IPS-15b (cell line): ENCODE results near the gene DNASE1L2.

Experiments used
- H3K27me3 ChIP-seq: one replicate; pipeline ENCODE4 v1.6.1; 2013; ENCODE audit warnings: low read length; ENCODE audit not compliant: control insufficient read depth, insufficient read depth
- H3K36me3 ChIP-seq: one replicate; pipeline ENCODE4 v1.6.1; 2013; ENCODE audit warnings: low read length; ENCODE audit not compliant: control insufficient read depth, insufficient read depth
- H3K4me1 ChIP-seq: one replicate; pipeline ENCODE4 v1.6.1; 2013; ENCODE audit warnings: mild to moderate bottlenecking, low read length; ENCODE audit not compliant: control insufficient read depth, insufficient read depth
- H3K4me3 ChIP-seq: one replicate; pipeline ENCODE4 v1.5.1; 2013; ENCODE audit warnings: low read depth, low read length
- H3K9ac ChIP-seq: one replicate; pipeline ENCODE4 v1.6.1; 2013; ENCODE audit warnings: low read depth, mild to moderate bottlenecking, low read length
- H3K9me3 ChIP-seq: one replicate; pipeline ENCODE4 v1.6.1; 2013; ENCODE audit warnings: mild to moderate bottlenecking, low read length; ENCODE audit not compliant: control insufficient read depth, insufficient read depth

Gene DNASE1L2

DNA sequence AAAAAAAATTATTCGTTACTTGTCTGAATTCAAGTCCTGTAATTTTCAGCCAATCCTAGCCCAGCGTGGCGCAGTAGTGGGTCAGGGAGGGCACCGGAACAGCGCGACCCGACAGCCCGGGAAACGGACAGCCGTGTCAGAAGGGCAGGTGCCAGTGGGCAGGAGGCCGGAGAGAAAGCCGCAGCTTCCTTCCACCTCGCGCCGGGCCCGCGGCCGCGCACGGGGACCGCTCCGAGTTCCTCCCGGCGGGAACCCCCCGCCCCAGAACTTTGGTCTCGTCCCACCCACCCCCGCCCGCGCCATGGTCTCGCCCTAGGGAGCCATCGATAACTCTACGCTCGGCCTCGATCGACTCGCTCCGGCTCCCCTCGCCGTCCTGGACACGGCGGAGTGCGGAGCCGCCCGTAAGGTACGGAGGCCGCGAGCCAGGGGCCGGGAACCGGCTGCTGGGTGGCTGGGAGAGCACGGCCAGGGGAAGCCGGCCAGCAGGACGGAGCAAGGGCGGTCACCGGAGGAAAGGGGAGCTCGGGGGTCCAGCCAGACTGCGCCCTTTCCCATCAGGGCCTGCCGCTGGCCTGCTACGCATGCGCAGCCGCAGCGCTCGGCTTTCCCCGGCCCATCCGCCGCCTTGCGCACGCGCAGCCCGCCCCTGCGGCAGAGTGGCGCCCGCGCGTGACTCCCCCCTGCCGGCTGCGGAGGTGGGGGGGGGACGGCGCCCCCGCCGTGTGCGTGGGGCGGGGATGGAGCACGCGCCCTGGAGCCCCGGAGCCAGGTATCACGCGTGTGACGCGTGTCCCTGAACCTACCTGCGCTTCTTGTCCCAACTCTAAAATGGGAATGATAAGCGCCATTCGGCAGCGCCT is 30.9 kb upstream of the DNASE1L2 start, which contains the start of gene MLST8:
TSS of gene MLST8 (plus strand) at position 351 of the 863 bp plus-strand sequence. CDS start 632 bp downstream, outside the sequence.
- Histone ChIP-seq H3K4me1 (no peaks in the 10 kb centered on the region), H3K4me3 (peak within 1 kb of the TSS; percentile 94), H3K9ac (peak within 1 kb of the TSS; percentile 94), H3K9me3 (no peaks in the 10 kb centered on the region), H3K36me3 (peaks cover 34% of the 10 kb centered on the region), H3K27me3 (peaks cover under 1% of the 10 kb centered on the region)

DNA sequence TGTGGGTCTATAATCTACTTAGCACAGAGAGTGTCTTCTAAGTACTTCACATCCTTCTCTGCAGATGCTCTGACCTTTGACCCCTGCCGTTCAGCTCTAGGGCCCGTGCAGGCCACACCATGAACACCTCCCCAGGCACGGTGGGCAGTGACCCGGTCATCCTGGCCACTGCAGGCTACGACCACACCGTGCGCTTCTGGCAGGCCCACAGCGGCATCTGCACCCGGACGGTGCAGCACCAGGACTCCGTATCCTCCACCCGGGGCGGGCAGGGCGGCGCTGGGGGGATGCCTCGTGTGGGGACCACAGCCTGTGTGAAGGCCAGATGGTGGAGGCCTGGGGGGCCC is 30.3 kb upstream of the DNASE1L2 start:
- H3K27me3 ChIP-seq, result no peaks in the 10 kb centered on the region
- H3K9me3 ChIP-seq, result no peaks in the 10 kb centered on the region
- no peaks in the 10 kb centered on the region for H3K4me1 ChIP-seq
- H3K36me3 ChIP-seq, result peaks cover 34% of the 10 kb centered on the region
- peak overlapping the region; percentile 94 for H3K4me3 ChIP-seq
- peak overlapping the region; percentile 94 for H3K9ac ChIP-seq

DNA sequence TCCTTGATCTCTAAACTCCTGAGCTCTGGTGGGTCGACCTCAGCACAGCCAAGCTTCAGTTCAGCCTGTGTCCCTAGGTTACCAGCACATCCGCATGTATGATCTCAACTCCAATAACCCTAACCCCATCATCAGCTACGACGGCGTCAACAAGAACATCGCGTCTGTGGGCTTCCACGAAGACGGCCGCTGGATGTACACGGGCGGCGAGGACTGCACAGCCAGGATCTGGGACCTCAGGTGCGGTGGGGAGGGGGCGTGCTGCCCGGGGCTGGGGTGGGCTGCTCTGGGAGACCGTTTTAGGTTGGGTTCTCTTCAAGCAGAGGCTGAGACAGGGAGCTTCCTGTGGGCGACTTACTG is 29.8 kb upstream of the DNASE1L2 start:
- H3K4me1 ChIP-seq, result no peaks in the 10 kb centered on the region

DNA sequence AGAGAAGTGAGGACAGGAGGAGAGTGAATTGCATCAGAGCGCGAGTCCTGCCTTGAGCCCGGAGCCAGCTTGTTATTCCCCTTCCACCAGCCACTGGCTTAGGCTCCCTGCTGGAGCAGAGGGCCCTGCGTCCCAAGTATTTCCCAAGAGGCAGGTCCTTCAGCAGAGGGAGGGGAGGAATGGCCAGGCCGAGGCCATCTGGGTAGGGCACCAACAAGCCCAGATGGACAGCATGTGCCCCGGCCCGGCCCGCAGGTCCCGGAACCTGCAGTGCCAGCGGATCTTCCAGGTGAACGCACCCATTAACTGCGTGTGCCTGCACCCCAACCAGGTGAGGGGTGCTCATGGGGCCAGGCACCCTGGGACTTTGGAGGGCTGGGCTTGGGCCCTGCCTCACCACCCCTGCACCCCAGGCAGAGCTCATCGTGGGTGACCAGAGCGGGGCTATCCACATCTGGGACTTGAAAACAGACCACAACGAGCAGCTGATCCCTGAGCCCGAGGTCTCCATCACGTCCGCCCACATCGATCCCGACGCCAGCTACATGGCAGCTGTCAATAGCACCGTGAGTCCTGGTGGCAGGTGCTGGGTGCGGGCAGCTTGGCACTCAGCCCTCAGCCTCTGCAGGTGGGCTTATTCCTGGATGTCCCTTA is 29.3 kb upstream of the DNASE1L2 start:
- peaks cover 36% of the 10 kb centered on the region for H3K36me3 ChIP-seq
- H3K9me3 ChIP-seq, result no peaks in the 10 kb centered on the region
- H3K4me3 ChIP-seq, result no peak overlapping the region
- no peaks in the 10 kb centered on the region for H3K27me3 ChIP-seq
- H3K9ac ChIP-seq, result no peak overlapping the region
- no peaks in the 10 kb centered on the region for H3K4me1 ChIP-seq

More for the DNA sequence above, 29.8 kb upstream of the DNASE1L2 start:
- Histone ChIP-seq H3K27me3 (no peaks in the 10 kb centered on the region), H3K36me3 (peaks cover 34% of the 10 kb centered on the region), H3K9ac (peak overlapping the region; percentile 94), H3K9me3 (no peaks in the 10 kb centered on the region), H3K4me3 (peak overlapping the region; percentile 94)

DNA sequence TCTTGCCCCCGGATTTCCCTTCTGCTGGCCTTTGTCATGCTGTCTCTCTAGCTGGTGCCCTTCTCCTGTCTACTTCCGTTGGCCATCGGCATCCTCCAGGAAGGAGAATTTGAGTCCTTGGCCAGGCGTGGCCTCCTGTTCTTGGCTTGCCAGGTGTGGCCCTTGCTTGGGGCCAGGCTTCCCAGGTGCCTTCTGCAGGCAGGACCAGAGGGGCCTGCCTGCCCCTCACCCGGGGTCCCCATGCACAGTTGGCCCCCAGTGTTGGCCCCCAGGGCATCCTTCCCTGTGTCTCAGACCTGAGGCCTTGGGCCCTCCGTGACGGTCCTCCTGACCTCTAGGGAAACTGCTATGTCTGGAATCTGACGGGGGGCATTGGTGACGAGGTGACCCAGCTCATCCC is 28.4 kb upstream of the DNASE1L2 start:
- Histone ChIP-seq H3K4me1 (no peaks in the 10 kb centered on the region), H3K36me3 (peaks cover 45% of the 10 kb centered on the region), H3K9ac (no peak overlapping the region), H3K27me3 (no peaks in the 10 kb centered on the region), H3K9me3 (no peaks in the 10 kb centered on the region), H3K4me3 (no peak overlapping the region)

DNA sequence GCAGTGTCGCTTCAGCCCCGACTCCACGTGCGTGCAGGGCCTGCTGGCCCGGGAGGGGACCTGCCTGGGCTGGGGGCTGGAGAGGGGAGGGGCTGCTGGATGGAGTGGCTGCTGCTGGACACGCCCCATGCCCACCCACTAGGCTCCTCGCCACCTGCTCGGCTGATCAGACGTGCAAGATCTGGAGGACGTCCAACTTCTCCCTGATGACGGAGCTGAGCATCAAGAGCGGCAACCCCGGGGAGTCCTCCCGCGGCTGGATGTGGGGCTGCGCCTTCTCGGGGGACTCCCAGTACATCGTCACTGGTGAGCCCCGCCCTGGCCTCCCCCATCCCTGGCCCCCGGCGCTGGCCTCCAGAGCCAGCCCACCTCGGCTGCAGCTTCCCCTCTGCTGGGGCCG is 27.9 kb upstream of the DNASE1L2 start:
- Histone ChIP-seq H3K4me3 (no peak overlapping the region), H3K9ac (no peak overlapping the region), H3K4me1 (no peaks in the 10 kb centered on the region)

DNA sequence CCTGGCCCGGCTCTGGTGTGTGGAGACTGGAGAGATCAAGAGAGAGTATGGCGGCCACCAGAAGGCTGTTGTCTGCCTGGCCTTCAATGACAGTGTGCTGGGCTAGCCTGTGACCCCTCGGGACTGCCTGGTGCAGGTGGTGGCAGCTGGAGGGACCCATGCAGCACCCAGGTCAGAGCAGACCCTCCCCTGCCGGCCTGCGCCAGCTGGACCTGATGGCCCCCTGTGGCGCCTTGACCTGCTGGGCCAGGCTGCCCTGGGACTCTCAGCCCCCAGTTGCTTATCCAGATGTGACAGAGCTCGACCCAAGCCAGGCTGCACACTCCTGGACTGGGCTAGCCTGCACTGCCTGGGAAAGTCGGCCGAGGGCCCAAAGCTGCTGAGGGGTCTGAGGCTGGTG is 27.5 kb upstream of the DNASE1L2 start:
- no peak overlapping the region for H3K9ac ChIP-seq
- no peak overlapping the region for H3K4me3 ChIP-seq
- H3K36me3 ChIP-seq, result peaks cover 45% of the 10 kb centered on the region
- no peaks in the 10 kb centered on the region for H3K27me3 ChIP-seq
- H3K4me1 ChIP-seq, result no peaks in the 10 kb centered on the region
- no peaks in the 10 kb centered on the region for H3K9me3 ChIP-seq

More for the DNA sequence above, 27.9 kb upstream of the DNASE1L2 start:
- Histone ChIP-seq H3K9me3 (no peaks in the 10 kb centered on the region), H3K36me3 (peaks cover 45% of the 10 kb centered on the region), H3K27me3 (no peaks in the 10 kb centered on the region)

DNA sequence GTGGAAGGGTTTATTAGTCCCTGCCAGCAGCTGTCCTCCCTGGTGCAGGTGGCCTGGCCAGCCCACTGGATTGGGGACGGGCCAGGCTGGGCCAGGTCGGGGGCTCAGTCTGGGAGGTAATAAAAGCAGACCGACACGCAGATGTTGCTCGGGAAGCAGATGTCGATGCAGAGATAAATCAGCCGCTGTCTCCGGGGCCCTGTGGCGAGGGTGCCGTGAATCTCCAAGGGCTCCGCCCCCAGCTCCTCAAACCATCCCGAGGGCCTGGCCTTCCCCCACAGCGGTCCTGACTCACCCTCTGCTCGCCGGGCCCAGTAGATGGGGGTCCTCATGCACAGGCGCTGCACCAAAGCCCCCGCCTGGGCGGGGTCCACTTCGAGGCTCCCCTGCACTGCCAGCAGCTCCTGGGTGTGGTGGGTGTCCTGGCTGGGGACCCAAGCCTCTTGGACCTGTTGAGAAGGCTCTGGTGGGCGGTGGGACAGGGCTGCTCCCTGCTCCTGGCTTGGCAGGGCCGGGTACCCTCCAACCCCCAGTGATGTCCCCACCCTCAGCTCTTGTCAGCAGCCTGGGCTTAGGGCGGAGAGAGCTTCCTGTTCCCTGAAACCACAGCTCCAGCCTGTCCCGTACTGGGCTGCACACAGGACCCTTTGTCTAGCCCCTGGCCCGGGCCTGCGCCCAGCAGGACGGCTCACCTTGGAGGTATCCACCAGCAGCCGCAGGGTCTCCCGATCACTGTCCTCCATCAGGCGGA is 26.8 kb upstream of the DNASE1L2 start:
- Histone ChIP-seq H3K9ac (no peak overlapping the region), H3K9me3 (no peaks in the 10 kb centered on the region), H3K4me1 (no peaks in the 10 kb centered on the region), H3K27me3 (no peaks in the 10 kb centered on the region), H3K36me3 (peaks cover 45% of the 10 kb centered on the region), H3K4me3 (no peak overlapping the region)

DNA sequence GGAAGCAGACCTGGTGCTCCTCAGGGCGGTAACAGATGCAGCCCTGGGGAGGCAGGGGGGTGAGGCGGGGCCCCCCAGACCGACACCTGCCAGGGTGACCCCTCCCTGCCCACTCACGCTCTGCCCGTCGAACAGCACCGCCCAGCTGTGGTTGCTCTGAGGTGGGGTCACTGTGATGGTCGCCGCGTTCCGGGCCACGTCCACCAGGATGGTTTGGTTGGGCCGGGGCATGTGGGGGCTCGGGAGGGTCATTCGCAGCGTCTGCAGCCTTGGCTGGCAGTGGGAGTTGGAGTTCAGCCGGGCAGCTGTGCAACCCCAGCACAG is 26.3 kb upstream of the DNASE1L2 start:
- H3K27me3 ChIP-seq, result no peaks in the 10 kb centered on the region
- H3K36me3 ChIP-seq, result peaks cover 45% of the 10 kb centered on the region
- H3K9me3 ChIP-seq, result no peaks in the 10 kb centered on the region
- no peak overlapping the region for H3K9ac ChIP-seq
- no peaks in the 10 kb centered on the region for H3K4me1 ChIP-seq
- H3K4me3 ChIP-seq, result no peak overlapping the region

DNA sequence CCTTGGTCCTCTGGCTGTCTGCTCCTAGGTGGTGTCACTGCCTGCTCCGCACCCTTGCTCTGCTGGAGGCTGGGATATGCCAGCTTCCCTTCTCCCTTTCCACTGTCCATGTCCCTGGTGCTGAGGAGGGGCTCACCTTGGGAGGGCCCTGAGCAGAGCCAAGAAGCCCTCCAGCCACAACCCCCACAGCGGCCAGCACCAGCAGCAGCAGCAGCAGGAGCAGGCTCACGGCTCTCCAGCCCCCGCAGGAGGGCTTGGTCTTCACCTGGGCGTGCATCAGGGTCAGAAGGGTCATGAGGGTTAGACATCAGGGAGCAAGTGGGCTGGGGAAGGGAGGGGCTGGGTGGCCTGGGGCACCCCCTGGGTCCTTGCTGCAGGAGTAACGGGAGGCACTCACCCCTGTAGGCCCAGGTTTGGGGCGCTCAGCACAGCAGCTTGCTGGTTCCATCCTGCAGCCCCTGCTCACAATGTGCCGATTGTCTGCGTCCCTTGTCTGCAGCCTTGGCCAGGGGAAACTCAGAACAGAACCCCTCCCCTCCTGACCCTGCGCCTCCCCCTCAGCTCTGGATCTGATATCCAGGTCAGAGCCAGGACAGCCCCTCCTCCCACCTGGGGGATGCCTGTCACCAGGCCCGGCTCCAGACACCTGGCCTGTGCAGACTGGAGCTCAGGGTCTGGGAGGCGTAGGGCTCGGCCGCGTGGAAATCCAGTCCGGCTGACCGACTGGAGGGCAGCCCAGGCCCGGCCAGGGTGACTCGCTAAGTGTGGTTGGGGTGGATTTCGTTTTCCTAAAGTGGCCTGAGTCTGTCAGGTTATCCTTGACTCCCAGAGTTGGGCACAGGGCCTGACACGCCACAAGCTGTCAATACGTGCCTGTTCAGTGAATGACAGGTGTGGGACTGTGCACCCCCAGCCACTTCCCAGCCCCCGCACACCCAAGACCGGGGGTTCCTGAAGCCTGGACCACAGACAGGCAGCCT is 25.6 kb upstream of the DNASE1L2 start, which contains the start of gene BRICD5:
TSS of gene BRICD5 (minus strand) at position 478 of the 980 bp plus-strand sequence. CDS start at position 448, 30 bp downstream.
- Histone ChIP-seq H3K36me3 (peaks cover 45% of the 10 kb centered on the region), H3K27me3 (no peaks in the 10 kb centered on the region), H3K4me3 (no peak within 1 kb of the TSS), H3K9me3 (no peaks in the 10 kb centered on the region), H3K9ac (peak within 1 kb of the TSS; percentile 47), H3K4me1 (no peaks in the 10 kb centered on the region)

DNA sequence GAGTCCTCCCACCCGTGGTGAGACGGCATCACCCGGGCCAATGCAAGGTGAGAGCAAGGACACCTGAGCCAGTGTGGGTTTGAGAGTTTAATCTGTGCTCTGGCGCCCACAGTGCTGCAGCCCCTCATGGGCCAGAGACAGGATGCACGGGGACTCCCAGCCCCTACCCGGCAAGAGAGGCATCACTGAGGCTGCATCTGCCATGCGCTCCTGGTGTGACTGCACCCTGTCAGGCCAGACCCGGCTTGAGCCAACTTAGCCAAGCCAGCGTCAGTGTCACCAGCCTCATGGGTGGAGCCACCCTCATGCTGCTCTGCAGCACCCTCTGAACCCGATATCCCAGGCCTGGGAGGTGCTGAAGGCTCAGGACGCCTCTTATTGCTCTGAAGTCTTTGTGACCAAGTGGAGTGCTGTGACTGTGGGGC is 24.3 kb upstream of the DNASE1L2 start:
- H3K9me3 ChIP-seq, result no peaks in the 10 kb centered on the region
- peaks cover 41% of the 10 kb centered on the region for H3K36me3 ChIP-seq
- no peak overlapping the region for H3K4me3 ChIP-seq
- H3K27me3 ChIP-seq, result no peaks in the 10 kb centered on the region
- H3K9ac ChIP-seq, result no peak overlapping the region
- H3K4me1 ChIP-seq, result no peaks in the 10 kb centered on the region
